SJCRH30 (cell line): Measurements from ENCODE around the gene ABCC9. TPM values are rescaled to one million over a fixed set of nuclear protein-coding genes. Genes with fewer than 3 reads are reported as not detected.
A peak's percentile ranks its signal among the peaks of the same experiment; 100 is the strongest.
"Not testable (repeated sequence)": the region's sequence is repeated elsewhere in the genome, so short reads cannot be mapped to it uniquely, and the experiment has no call there.

ENCODE experiments used
- DNase-seq, 2 experiments: peaks; one replicate each; pipeline ENCODE4 v3.0.0-alpha.2; 2015 to 2020
- H3K27ac ChIP-seq: fragments of 250-450 bp; sonication (Bioruptor Pico); 2 replicates; pipeline ENCODE4 v1.5.1; 2020; ENCODE audit warnings: mild to moderate bottlenecking, moderate library complexity
- H3K27me3 ChIP-seq: fragments of 250-450 bp; sonication (Bioruptor Pico); 2 replicates; pipeline ENCODE4 v1.5.1; 2020; ENCODE audit warnings: mild to moderate bottlenecking, moderate library complexity
- H3K36me3 ChIP-seq: fragments of 250-450 bp; sonication (Bioruptor Pico); 2 replicates; pipeline ENCODE4 v1.5.1; 2020; ENCODE audit warnings: mild to moderate bottlenecking, moderate library complexity
- H3K4me1 ChIP-seq: fragments of 250-450 bp; sonication (Bioruptor Pico); 2 replicates; pipeline ENCODE4 v1.5.1; 2020; ENCODE audit warnings: mild to moderate bottlenecking, moderate library complexity
- H3K4me3 ChIP-seq: fragments of 250-450 bp; sonication (Bioruptor Pico); 2 replicates; pipeline ENCODE4 v1.5.1; 2020; ENCODE audit warnings: mild to moderate bottlenecking, moderate library complexity
- H3K9me3 ChIP-seq: fragments of 250-450 bp; sonication (Bioruptor Pico); replicated peaks from 2 replicates; pipeline ENCODE4 v1.5.1; 2020; ENCODE audit warnings: mild to moderate bottlenecking, moderate library complexity
- total RNA-seq: library from RNA; depleted of rRNA; stranded (reverse); fragments of >200 nt; shearing (Covaris generic); gene quantifications from 2 replicates; pipeline ENCODE4 v1.2.3, GENCODE V29; 2014

ABCC9 gene
- total RNA-seq, 1 experiment from 2014 or later: 1.2 TPM

DNA sequence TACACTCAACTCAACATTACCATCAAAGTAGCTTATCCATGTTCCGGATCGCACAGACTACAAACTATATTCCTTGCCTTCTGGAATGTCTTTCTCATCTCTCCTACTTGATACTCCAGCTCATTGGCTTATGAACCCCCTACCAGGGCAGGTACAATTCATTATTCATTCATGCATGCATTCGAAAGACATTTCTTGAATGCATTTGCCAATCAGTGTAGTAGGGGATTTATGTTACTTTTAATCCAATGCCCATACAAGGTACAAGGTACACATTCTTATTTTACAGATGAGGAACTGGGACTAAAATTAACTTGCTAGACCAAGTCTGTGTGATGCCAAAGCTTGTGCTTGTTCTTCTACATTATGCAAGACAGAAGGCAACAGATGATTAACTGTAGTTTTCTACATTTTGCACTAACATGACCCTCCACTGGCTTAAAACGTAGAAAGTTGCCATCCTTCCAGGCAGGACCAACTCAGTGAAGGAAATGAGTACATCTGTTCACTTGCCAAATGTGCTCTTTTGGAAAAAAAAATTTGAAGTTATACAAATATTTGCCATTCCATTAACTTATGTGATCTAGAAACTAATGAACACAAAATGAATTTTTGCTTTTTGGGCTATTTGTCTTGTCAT, 113.0 kb downstream of the ABCC9 start:
- Histone ChIP-seq H3K27me3 (no peaks in the 10 kb centered on the region), H3K9me3 (no peaks in the 10 kb centered on the region), H3K36me3 (no peaks in the 10 kb centered on the region), H3K4me3 (no peak overlapping the region), H3K4me1 (no peaks in the 10 kb centered on the region), H3K27ac (no peak overlapping the region)
- DNase-seq: no peak

DNA sequence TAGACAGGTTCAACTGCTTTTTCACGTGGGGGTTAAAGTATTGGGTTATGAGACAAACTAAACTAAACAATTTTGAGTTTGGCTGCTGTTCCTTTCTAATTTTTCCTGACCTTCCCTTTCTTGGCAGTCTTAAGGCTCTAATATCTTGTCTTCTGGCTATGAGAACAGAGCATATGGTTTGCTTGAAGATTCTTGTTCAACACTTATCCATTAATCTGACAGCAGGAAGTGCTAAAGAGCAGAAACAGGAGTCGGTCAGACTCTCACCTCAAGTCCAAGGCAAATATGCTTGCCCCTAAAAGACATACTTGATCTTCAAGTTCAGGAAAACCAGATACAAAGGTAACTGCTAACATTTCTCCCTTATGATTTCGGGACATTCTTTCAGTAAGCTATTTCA, 114.1 kb downstream of the ABCC9 start:
- H3K27me3 ChIP-seq: no peaks in the 10 kb centered on the region
- no peak overlapping the region for H3K4me3 ChIP-seq
- no peaks in the 10 kb centered on the region for H3K36me3 ChIP-seq
- H3K27ac ChIP-seq: no peak overlapping the region
- no peak for DNase-seq
- H3K9me3 ChIP-seq: no peaks in the 10 kb centered on the region
- no peaks in the 10 kb centered on the region for H3K4me1 ChIP-seq

DNA sequence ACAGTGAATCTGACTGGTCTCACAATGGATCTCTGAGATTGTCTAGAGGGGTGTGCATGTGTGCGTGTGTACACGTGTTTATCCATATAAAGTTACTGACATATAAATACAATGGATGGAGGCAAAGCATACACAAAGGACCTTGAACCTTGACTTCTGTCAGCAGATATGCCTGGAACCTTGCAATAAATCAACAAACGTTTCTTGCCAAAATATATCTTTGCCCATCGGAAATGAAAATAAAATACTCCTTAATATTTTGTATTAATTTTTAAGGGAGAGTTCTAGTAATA, 114.7 kb downstream of the ABCC9 start:
- DNase-seq: no peak
- no peak overlapping the region for H3K4me3 ChIP-seq
- H3K27ac ChIP-seq: no peak overlapping the region
- H3K36me3 ChIP-seq: no peaks in the 10 kb centered on the region
- no peaks in the 10 kb centered on the region for H3K9me3 ChIP-seq
- no peaks in the 10 kb centered on the region for H3K27me3 ChIP-seq
- no peaks in the 10 kb centered on the region for H3K4me1 ChIP-seq

DNA sequence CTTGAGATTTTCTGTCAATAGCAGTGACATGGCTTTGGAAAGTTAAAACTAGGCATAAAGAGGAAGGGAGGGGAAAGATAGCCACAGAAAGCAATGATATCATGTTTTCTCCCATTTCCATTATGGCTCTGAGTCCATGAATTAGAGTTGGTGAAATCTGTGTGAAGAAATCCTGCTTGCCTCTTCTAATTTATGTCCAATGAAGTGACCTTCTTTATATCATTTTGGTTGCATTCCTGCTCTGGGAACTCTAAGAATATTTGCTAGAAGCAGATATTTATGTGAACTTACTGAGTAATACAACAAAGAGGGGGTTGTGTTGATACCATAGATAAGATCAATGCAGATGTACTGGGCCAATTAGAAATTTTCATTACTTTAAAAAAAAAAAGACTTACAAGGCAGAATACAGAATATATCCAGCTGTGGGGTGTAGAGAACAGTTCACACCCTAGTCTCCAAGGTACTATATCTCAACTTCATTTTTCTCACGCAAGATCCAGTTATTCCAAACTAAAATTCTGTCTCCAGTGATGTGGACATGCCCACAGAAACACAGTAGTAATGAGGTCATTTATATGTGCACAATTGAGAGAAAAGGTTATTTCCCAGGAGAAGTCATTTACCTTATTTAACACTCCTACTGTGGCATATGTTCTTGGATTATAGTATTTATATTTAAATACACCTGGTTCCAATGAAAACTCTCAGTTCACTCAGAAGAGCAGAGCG, 115.2 kb downstream of the ABCC9 start:
- Histone ChIP-seq H3K9me3 (no peaks in the 10 kb centered on the region), H3K36me3 (no peaks in the 10 kb centered on the region), H3K27ac (no peak overlapping the region), H3K27me3 (no peaks in the 10 kb centered on the region), H3K4me1 (no peaks in the 10 kb centered on the region), H3K4me3 (no peak overlapping the region)
- no peak for DNase-seq

DNA sequence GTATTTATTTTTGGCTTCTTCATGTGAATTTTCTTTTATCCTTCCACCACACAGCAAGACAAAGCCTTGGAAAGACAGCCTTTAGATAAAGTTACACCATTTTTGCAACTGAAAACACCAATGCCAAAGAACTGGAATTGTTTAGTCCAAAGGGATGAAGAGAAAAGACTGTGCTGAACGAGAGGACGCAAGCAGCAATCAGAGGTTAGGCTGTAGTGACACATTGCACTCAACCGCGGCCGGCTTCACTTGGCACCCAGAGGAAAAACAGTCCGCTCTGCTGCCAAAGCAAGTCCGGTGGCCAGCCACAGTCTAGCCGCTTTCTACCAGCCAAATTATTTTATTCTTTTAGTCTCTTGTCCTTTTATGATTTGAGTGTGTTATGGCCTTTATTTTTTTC, 117.6 kb downstream of the ABCC9 start:
- H3K9me3 ChIP-seq: no peaks in the 10 kb centered on the region
- no peaks in the 10 kb centered on the region; the same call in 1 of the 2 replicates for H3K4me1 ChIP-seq
- H3K27me3 ChIP-seq: no peaks in the 10 kb centered on the region
- no peak overlapping the region for H3K27ac ChIP-seq
- no peak for DNase-seq
- no peak overlapping the region for H3K4me3 ChIP-seq
- H3K36me3 ChIP-seq: no peaks in the 10 kb centered on the region

DNA sequence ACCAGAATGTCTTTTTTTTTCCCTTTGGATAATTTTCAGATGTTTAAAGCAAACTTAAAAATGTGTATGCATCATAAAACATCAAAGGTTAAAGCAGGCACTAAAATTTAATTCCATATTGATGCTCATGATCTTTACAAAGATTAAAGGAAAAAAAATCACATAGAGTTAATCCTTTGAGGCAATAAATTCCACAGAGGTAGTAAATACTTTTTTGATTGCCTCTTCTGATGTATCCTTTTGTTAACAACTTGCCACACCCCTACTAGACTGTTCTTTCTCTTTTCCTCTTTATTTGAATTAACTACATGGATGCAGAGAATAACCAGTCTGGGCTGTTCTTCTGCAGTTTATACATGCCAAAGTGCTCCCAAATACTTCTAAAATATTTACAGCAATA, 121.5 kb downstream of the ABCC9 start:
- no peak overlapping the region for H3K4me3 ChIP-seq
- H3K4me1 ChIP-seq: no peaks in the 10 kb centered on the region; the same call in 1 of the 2 replicates
- no peaks in the 10 kb centered on the region for H3K27me3 ChIP-seq
- no peak for DNase-seq
- no peaks in the 10 kb centered on the region for H3K36me3 ChIP-seq
- no peaks in the 10 kb centered on the region for H3K9me3 ChIP-seq
- no peak overlapping the region for H3K27ac ChIP-seq

DNA sequence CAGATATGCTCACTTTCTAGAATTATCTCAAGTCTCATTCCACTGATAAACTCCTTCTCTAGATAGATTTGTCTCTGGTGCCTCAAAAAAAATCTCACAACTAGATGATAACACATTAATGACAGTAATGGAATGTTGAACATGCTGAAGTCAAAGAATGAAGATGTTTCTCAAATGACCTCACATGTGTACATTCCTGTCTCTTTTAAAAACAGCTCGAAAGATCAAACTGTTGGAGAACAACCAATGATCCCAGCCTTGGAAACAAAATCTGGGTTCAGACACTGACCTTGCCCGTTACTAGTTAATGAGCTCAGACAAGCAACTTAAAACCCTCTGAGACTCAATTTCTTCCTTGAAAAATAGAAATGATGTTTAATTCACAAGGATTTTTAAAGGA, 122.0 kb downstream of the ABCC9 start:
- DNase-seq: no peak
- Histone ChIP-seq H3K27me3 (no peaks in the 10 kb centered on the region), H3K27ac (no peak overlapping the region), H3K9me3 (no peaks in the 10 kb centered on the region), H3K4me1 (no peaks in the 10 kb centered on the region; the same call in 1 of the 2 replicates), H3K36me3 (no peaks in the 10 kb centered on the region), H3K4me3 (no peak overlapping the region)

DNA sequence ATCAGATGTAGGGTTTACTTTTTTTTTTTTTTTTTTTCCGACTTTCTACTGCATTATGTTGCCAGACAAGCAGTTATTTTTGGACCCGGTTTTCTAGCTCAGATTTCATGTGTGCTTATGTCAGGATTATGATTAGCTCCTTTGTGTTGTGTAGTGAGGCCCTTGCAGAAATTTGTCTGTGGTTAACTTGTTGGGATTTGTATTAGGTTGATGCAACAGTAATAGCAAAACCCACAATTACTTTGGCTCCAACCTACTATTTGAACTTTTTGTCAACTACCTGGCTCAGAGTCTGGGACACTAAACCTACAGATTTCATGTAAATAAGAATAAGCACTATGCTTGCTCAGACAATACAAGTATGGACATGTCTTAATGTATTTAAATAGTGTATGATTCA, 122.6 kb downstream of the ABCC9 start:
- Histone ChIP-seq H3K36me3 (no peaks in the 10 kb centered on the region), H3K4me3 (no peak overlapping the region), H3K4me1 (no peaks in the 10 kb centered on the region; the same call in 1 of the 2 replicates), H3K9me3 (no peaks in the 10 kb centered on the region), H3K27ac (no peak overlapping the region), H3K27me3 (no peaks in the 10 kb centered on the region)
- peak; percentile 3 to 24 for DNase-seq

DNA sequence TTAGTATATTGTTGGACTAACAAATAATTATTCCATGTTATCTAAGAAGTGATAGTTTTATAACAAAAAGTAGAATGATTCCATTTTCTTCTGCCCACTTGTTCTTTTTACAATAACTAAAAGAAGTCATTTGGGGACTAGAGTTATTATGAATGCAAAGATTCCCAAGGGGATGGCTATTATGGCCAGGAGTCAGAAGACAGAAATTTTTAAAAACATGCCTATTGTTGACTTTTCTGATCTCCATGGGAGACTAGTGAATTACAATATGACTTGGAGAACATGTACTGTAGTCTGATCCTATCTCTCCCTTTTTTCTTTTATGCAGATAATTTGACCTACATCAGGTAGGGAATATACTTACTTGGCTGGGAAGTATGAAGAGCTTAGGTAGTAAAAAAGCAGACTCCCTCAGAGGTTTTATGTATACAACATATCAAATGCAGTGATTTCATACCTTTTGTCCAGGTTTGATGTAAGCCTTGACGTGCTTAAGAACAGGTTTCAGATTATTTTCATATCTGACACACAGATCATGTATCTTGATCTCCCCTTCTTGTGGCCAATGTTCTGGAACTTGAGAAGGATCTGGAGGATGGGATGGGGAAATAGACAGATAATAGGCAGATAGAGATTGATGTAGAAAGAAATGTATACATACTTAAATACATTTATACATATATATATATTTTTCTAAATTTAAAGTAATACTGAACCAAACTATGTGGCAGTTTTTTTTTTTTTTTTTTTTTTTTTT, 125.7 kb downstream of the ABCC9 start:
- no peak for DNase-seq
- no peaks in the 10 kb centered on the region for H3K9me3 ChIP-seq
- H3K4me3 ChIP-seq: no peak overlapping the region
- H3K27ac ChIP-seq: no peak overlapping the region
- no peaks in the 10 kb centered on the region for H3K36me3 ChIP-seq
- no peaks in the 10 kb centered on the region for H3K27me3 ChIP-seq
- H3K4me1 ChIP-seq: no peaks in the 10 kb centered on the region; the same call in 1 of the 2 replicates

DNA sequence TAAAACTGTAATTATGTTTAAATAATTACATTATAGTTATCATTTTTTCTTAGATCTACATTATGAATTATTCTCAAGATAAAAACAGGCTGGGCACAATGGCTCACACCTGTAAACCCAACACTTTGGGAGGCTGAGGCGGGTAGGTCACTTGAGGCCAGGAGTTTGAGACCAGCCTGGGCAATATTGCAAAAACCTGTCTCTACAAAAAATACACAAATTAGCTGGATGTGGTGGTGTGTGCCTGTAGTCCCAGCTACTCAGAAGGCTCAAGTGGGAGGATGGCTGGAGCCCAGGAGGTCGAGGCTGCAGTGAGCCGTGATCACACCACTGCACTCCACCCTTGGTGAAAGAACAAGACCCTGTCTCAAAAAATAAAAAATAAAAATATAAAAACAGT, 126.4 kb downstream of the ABCC9 start:
- H3K36me3 ChIP-seq: no peaks in the 10 kb centered on the region
- no peak overlapping the region for H3K4me3 ChIP-seq
- H3K27ac ChIP-seq: no peak overlapping the region
- no peaks in the 10 kb centered on the region; the same call in 1 of the 2 replicates for H3K4me1 ChIP-seq
- no peaks in the 10 kb centered on the region for H3K27me3 ChIP-seq
- no peaks in the 10 kb centered on the region for H3K9me3 ChIP-seq
- no peak for DNase-seq

DNA sequence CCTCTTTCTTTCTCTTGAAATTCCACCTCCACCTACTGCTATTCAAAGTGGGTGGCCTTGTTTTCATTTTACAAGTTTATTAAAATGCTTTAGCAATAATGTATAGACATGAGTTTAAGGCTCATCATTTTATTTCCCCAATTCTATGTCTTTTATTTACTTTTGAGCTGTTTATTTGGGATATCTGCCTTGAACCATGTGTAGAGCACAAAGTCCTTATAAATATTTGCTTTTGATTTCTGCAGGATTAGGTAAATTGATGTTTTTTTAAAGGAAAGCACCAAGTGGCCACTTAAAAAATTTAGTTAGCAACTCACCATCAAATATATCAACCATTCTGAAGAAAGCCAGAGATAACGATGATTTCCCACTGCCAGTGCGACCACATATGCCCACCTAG, 126.9 kb downstream of the ABCC9 start:
- H3K27me3 ChIP-seq: no peaks in the 10 kb centered on the region
- no peak for DNase-seq
- no peaks in the 10 kb centered on the region; the same call in 1 of the 2 replicates for H3K4me1 ChIP-seq
- H3K27ac ChIP-seq: no peak overlapping the region
- no peaks in the 10 kb centered on the region for H3K9me3 ChIP-seq
- H3K36me3 ChIP-seq: no peaks in the 10 kb centered on the region
- no peak overlapping the region for H3K4me3 ChIP-seq

DNA sequence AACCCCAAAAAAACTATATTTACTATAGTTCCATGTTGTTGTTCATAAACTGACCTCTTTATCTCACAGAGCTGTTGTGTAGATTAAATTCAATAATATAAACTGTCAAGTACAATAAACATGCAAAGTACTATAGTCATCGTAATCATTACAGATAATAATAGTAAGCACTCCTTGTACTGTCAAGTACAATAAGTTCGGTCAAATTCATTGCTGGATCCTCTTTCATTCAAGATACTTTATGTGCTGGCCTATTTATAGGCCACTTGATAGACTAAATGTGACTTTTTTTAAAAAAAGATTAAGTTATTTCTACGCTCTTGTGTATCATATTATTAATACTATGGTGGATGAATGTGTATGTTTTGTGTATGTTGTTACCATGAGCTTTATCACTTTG, 127.5 kb downstream of the ABCC9 start:
- Histone ChIP-seq H3K9me3 (no peaks in the 10 kb centered on the region), H3K27ac (no peak overlapping the region), H3K36me3 (no peaks in the 10 kb centered on the region), H3K4me1 (no peaks in the 10 kb centered on the region; the same call in 1 of the 2 replicates), H3K4me3 (no peak overlapping the region), H3K27me3 (no peaks in the 10 kb centered on the region)
- DNase-seq: no peak

DNA sequence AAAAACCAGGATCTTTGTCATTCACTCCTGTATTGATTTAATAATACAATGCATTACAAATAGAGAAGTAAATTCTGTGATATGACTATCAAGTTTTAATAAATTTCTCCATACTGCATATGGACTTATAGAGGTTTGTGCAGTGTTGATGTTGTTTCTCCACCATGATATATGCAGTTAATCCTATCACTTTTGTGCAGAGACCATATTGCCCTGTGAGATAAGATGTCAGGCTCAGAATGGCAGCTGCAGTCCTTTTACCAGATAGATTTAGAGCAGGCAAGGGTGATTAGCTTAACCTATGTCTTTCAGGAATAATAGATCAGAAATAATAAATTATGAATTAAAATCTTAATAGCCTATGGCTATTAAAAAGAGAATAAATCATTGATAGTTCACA, 128.1 kb downstream of the ABCC9 start:
- H3K27ac ChIP-seq: no peak overlapping the region
- H3K27me3 ChIP-seq: no peaks in the 10 kb centered on the region
- no peak for DNase-seq
- no peak overlapping the region for H3K4me3 ChIP-seq
- no peaks in the 10 kb centered on the region for H3K9me3 ChIP-seq
- no peaks in the 10 kb centered on the region for H3K4me1 ChIP-seq
- H3K36me3 ChIP-seq: no peaks in the 10 kb centered on the region

DNA sequence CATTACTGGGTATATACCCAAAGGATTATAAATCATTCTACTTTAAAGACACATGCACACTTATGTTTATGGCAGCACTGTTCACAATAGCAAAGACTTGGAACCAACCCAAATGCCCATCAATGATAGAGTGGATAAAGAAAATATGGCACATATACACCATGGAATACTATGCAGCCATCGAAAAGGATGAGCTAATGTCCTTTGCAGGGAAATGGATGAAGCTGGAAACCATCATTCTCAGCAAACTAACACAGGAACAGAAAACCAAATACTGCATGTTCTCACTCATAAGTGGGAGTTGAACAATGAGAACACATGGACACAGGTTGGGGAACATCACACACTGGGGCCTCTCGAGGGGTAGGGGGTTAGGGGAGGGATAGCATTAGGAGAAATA, 128.9 kb downstream of the ABCC9 start:
- not testable (repeated sequence) for H3K9me3 ChIP-seq, H3K27me3 ChIP-seq, H3K36me3 ChIP-seq, DNase-seq, H3K27ac ChIP-seq, H3K4me3 ChIP-seq, H3K4me1 ChIP-seq

DNA sequence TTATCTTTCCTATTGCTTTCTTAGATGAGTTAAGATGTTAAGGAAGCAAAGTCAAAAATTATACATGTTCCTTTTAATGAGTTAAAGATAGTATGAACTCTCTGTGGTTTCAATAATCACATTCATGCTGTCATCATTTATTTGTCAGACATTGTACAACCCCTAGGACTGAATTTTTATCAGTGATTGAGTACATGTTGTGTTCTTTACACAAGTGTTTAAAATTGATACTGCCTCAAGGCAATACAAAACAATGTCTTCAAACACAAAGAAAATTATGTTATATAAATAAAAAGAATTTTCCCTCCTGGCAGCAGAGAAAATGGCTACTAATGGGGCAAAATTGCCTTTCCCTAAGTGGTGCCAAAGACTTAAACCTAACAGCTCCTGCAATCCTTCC, 132.1 kb downstream of the ABCC9 start:
- no peak for DNase-seq
- H3K4me3 ChIP-seq: no peak overlapping the region
- H3K36me3 ChIP-seq: no peaks in the 10 kb centered on the region
- no peaks in the 10 kb centered on the region for H3K27me3 ChIP-seq
- no peaks in the 10 kb centered on the region for H3K4me1 ChIP-seq
- H3K9me3 ChIP-seq: no peaks in the 10 kb centered on the region
- H3K27ac ChIP-seq: no peak overlapping the region
